BLaER1 treated with 17β-estradiol and CSF1 and Interleukin-3, amounts not matched to agents 10 nM and 100 nM (cell line): ENCODE results near the gene ZNF653.
A peak's percentile ranks its signal among the peaks of the same experiment; 100 is the strongest.

ENCODE experiments used
- H3K27ac ChIP-seq, 11 experiments: shearing (Covaris generic); formaldehyde crosslinking; 2 replicates each; pipeline ENCODE4 v1.8.1; 2022
- H3K27me3 ChIP-seq, 11 experiments: shearing (Covaris generic); formaldehyde crosslinking; 2 replicates each; pipeline ENCODE4 v1.8.1; 2022
- H3K36me3 ChIP-seq, 11 experiments: shearing (Covaris generic); formaldehyde crosslinking; 2 replicates each; pipeline ENCODE4 v1.8.1; 2022
- H3K4me1 ChIP-seq, 10 experiments: shearing (Covaris generic); formaldehyde crosslinking; 2 replicates each; pipeline ENCODE4 v1.8.1; 2022
- H3K4me2 ChIP-seq, 11 experiments: shearing (Covaris generic); formaldehyde crosslinking; 2 replicates each; pipeline ENCODE4 v1.8.1; 2022
- H3K4me3 ChIP-seq, 10 experiments: shearing (Covaris generic); formaldehyde crosslinking; 2 replicates each; pipeline ENCODE4 v1.8.1; 2022
- H3K9ac ChIP-seq, 11 experiments: shearing (Covaris generic); formaldehyde crosslinking; 2 replicates each; pipeline ENCODE4 v1.8.1; 2022
- H3K9me3 ChIP-seq, 11 experiments: shearing (Covaris generic); formaldehyde crosslinking; replicated peaks in 1 of 11; 2 replicates each; pipeline ENCODE4 v1.8.1; 2022
- H4K20me1 ChIP-seq, 11 experiments: shearing (Covaris generic); formaldehyde crosslinking; 2 replicates each; pipeline ENCODE4 v1.8.1; 2022
- Cebpa-rat ChIP-seq, 11 experiments: shearing (Covaris generic); IDR thresholded peaks; 2 replicates each; pipeline ENCODE4 v1.8.1; 2022

ZNF653 gene

GRCh38 chr19:11547929-11548700, 42.5 kb upstream of the ZNF653 start:
- H3K27ac ChIP-seq: no peak overlapping the region
- TF ChIP-seq Cebpa-rat (IDR thresholded peaks at IDR 0.05): no peak
- peaks cover 0 to 15% (median 11%) of the 10 kb centered on the region in 10 experiments; a peak in 17 of 20 replicates for H3K4me1 ChIP-seq
- peaks cover 3 to 20% (median 12%) of the 10 kb centered on the region in 11 experiments; a peak in 18 of 22 replicates for H4K20me1 ChIP-seq
- H3K9ac ChIP-seq: no peak overlapping the region
- H3K9me3 ChIP-seq: no peaks in the 10 kb centered on the region
- no peaks in the 10 kb centered on the region for H3K27me3 ChIP-seq
- H3K4me2 ChIP-seq: no peak overlapping the region
- H3K36me3 ChIP-seq: peaks cover 7 to 21% (median 15%) of the 10 kb centered on the region in 11 experiments; a peak in 21 of 22 replicates
- H3K4me3 ChIP-seq: no peak overlapping the region

- no peaks in the 10 kb centered on the region for H3K36me3 ChIP-seq
- peaks cover 0 to 15% (median 13%) of the 10 kb centered on the region in 11 experiments; a peak in 13 of 22 replicates for H3K27me3 ChIP-seq
- no peak overlapping the region for H3K4me2 ChIP-seq
- no peak overlapping the region for H3K27ac ChIP-seq
- no peak for TF ChIP-seq Cebpa-rat (IDR thresholded peaks at IDR 0.05)
- no peaks in the 10 kb centered on the region for H4K20me1 ChIP-seq
- peaks cover 0 to 10% (median 4%) of the 10 kb centered on the region in 10 experiments; a peak in 8 of 20 replicates for H3K4me1 ChIP-seq
- H3K4me3 ChIP-seq: no peak overlapping the region
- no peak overlapping the region for H3K9ac ChIP-seq
- H3K9me3 ChIP-seq: no peaks in the 10 kb centered on the region
Observed at GRCh38 chr19:11541238-11541637, 35.6 kb upstream of the ZNF653 start.

GRCh38 chr19:11540645-11541044, 35.0 kb upstream of the ZNF653 start:
- Histone ChIP-seq H3K9ac (no peak overlapping the region), H3K27me3 (peaks cover 0 to 15% (median 13%) of the 10 kb centered on the region in 11 experiments; a peak in 13 of 22 replicates), H4K20me1 (no peaks in the 10 kb centered on the region), H3K4me2 (no peak overlapping the region), H3K4me3 (no peak overlapping the region), H3K27ac (no peak overlapping the region), H3K9me3 (no peaks in the 10 kb centered on the region), H3K36me3 (no peaks in the 10 kb centered on the region), H3K4me1 (peaks cover 0 to 16% (median 6%) of the 10 kb centered on the region in 10 experiments; a peak in 14 of 20 replicates)
- TF ChIP-seq Cebpa-rat (IDR thresholded peaks at IDR 0.05): no peak

GRCh38 chr19:11539495-11540365, 34.1 kb upstream of the ZNF653 start:
- Histone ChIP-seq H3K4me1 (peaks cover 0 to 22% (median 13%) of the 10 kb centered on the region in 10 experiments; a peak in 16 of 20 replicates), H3K9ac (no peak overlapping the region), H3K27ac (no peak overlapping the region), H3K9me3 (no peaks in the 10 kb centered on the region), H3K4me2 (no peak overlapping the region), H3K4me3 (no peak overlapping the region), H3K27me3 (peaks cover 0 to 15% (median 13%) of the 10 kb centered on the region in 11 experiments; a peak in 13 of 22 replicates), H3K36me3 (no peaks in the 10 kb centered on the region), H4K20me1 (no peaks in the 10 kb centered on the region)
- no peak for TF ChIP-seq Cebpa-rat (IDR thresholded peaks at IDR 0.05)

GRCh38 chr19:11538232-11539036, 32.8 kb upstream of the ZNF653 start, which contains the start of gene CNN1:
TSS of gene CNN1 (plus strand) at chr19:11538851. CDS start at chr19:11538928, 77 bp downstream.
- Histone ChIP-seq H3K4me1 (peaks cover 0 to 32% (median 21%) of the 10 kb centered on the region in 10 experiments; a peak in 18 of 20 replicates), H3K9me3 (no peaks in the 10 kb centered on the region), H3K27me3 (peaks cover 0 to 15% (median 13%) of the 10 kb centered on the region in 11 experiments; a peak in 13 of 22 replicates), H3K27ac (no peak within 1 kb of the TSS), H3K4me2 (peak within 1 kb of the TSS in 8 of 11 experiments; percentile 0 to 30 (median 12); a peak in 6 of 22 replicates), H3K4me3 (no peak within 1 kb of the TSS), H3K9ac (peak within 1 kb of the TSS in 2 of 11 experiments; percentile 11 to 57; a peak in 2 of 22 replicates), H3K36me3 (no peaks in the 10 kb centered on the region), H4K20me1 (no peaks in the 10 kb centered on the region)
- TF ChIP-seq Cebpa-rat (IDR thresholded peaks at IDR 0.05): no peak

GRCh38 chr19:11535792-11536595, 30.4 kb upstream of the ZNF653 start:
- Histone ChIP-seq H3K27ac (no peak overlapping the region), H3K4me3 (0 out of 20 replicates have a peak overlapping the region, but pooled peaks of 1 of the 10 experiments have one; percentile 14), H3K4me1 (peaks cover 0 to 32% (median 21%) of the 10 kb centered on the region in 10 experiments; a peak in 18 of 20 replicates), H3K9me3 (no peaks in the 10 kb centered on the region), H3K27me3 (peaks cover 0 to 15% (median 13%) of the 10 kb centered on the region in 11 experiments; a peak in 13 of 22 replicates), H3K9ac (no peak overlapping the region; a peak in 1 of 22 replicates), H4K20me1 (no peaks in the 10 kb centered on the region), H3K36me3 (no peaks in the 10 kb centered on the region), H3K4me2 (peak overlapping the region; percentile 43 to 76 (median 56); a peak in 20 of 22 replicates)
- no peak for TF ChIP-seq Cebpa-rat (IDR thresholded peaks at IDR 0.05)

GRCh38 chr19:11534948-11535347, 29.3 kb upstream of the ZNF653 start:
- H3K27ac ChIP-seq: no peak overlapping the region
- H3K36me3 ChIP-seq: no peaks in the 10 kb centered on the region
- no peak overlapping the region for H3K4me3 ChIP-seq
- H3K27me3 ChIP-seq: peaks cover 0 to 15% (median 13%) of the 10 kb centered on the region in 11 experiments; a peak in 13 of 22 replicates
- 0 out of 22 replicates have a peak overlapping the region, but pooled peaks of 1 of the 11 experiments have one; percentile 16 for H3K4me2 ChIP-seq
- H3K9ac ChIP-seq: no peak overlapping the region
- H3K9me3 ChIP-seq: no peaks in the 10 kb centered on the region
- peaks cover 0 to 32% (median 21%) of the 10 kb centered on the region in 10 experiments; a peak in 18 of 20 replicates for H3K4me1 ChIP-seq
- no peaks in the 10 kb centered on the region for H4K20me1 ChIP-seq
- TF ChIP-seq Cebpa-rat (IDR thresholded peaks at IDR 0.05): no peak
